SK-N-SH treated with all-trans-retinoic acid at 6 μM for 48 hours (cell line): Measurements from ENCODE around the gene TRPM1.

Source experiments
- ATAC-seq: fragments of 200-7000 bp; cut with Tn5 transposase; 3 replicates; pipeline ENCODE4 v1.9.1; 2020; ENCODE audit warnings: mild to moderate bottlenecking, moderate library complexity
- ARNTL ChIP-seq: fragments of 450-650 bp; formaldehyde crosslinking; IDR thresholded peaks from 2 replicates; pipeline ENCODE4 v1.5.0; 2020; ENCODE audit warnings: low read depth, mild to moderate bottlenecking, moderate library complexity, borderline replicate concordance
- BACH2 ChIP-seq: fragments of 250-450 bp; sonication (Bioruptor Pico); IDR thresholded peaks from 2 replicates; pipeline ENCODE4 v1.9.0; 2021; ENCODE audit warnings: mild to moderate bottlenecking, borderline replicate concordance
- CSDC2 ChIP-seq: fragments of 250-450 bp; sonication (Bioruptor Pico); IDR thresholded peaks from 2 replicates; pipeline ENCODE4 v1.5.0; 2020; ENCODE audit warnings: mild to moderate bottlenecking, moderate library complexity
- ESRRG ChIP-seq: fragments of 250-450 bp; sonication (Bioruptor Pico); IDR thresholded peaks from 2 replicates; pipeline ENCODE4 v1.6.1; 2021; ENCODE audit warnings: mild to moderate bottlenecking
- GLIS3 ChIP-seq: fragments of 250-450 bp; sonication (Bioruptor Pico); IDR thresholded peaks from 2 replicates; pipeline ENCODE4 v1.5.0; 2020; ENCODE audit warnings: mild to moderate bottlenecking, moderate library complexity
- ISL1 ChIP-seq: fragments of 250-450 bp; sonication (Bioruptor Pico); IDR thresholded peaks from 2 replicates; pipeline ENCODE4 v2.1.2; 2022; ENCODE audit warnings: mild to moderate bottlenecking, moderate library complexity
- OSR1 ChIP-seq: fragments of 250-450 bp; sonication (Bioruptor Pico); IDR thresholded peaks from 2 replicates; pipeline ENCODE4 v1.8.0; 2022; ENCODE audit warnings: moderate library complexity, mild to moderate bottlenecking, inconsistent platforms
- PPARA ChIP-seq: fragments of 250-450 bp; sonication (Bioruptor Pico); IDR thresholded peaks from 2 replicates; pipeline ENCODE4 v1.5.0; 2020; ENCODE audit warnings: mild to moderate bottlenecking, borderline replicate concordance
- RARB ChIP-seq: fragments of 250-450 bp; sonication (Bioruptor Pico); IDR thresholded peaks from 2 replicates; pipeline ENCODE4 v1.8.0; 2021; ENCODE audit warnings: mild to moderate bottlenecking, moderate library complexity
- TCF4 ChIP-seq: fragments of 250-450 bp; sonication (Bioruptor Pico); IDR thresholded peaks from 2 replicates; pipeline ENCODE4 v1.8.0; 2021; ENCODE audit warnings: mild to moderate bottlenecking, moderate library complexity, borderline replicate concordance
- TOX ChIP-seq: fragments of 250-450 bp; sonication (Bioruptor Pico); IDR thresholded peaks from 2 replicates; pipeline ENCODE4 v1.8.0; 2021; ENCODE audit warnings: mild to moderate bottlenecking, moderate library complexity, borderline replicate concordance
- ZC3H10 ChIP-seq: fragments of 250-450 bp; sonication (Bioruptor Pico); IDR thresholded peaks from 2 replicates; pipeline ENCODE4 v1.5.1; 2021; ENCODE audit warnings: mild to moderate bottlenecking, moderate library complexity
- ZFP30 ChIP-seq: fragments of 450-650 bp; formaldehyde crosslinking; IDR thresholded peaks from 2 replicates; pipeline ENCODE4 v1.5.0; 2022; ENCODE audit warnings: mild to moderate bottlenecking, moderate library complexity
- ZNF565 ChIP-seq: fragments of 450-650 bp; formaldehyde crosslinking; conservative IDR thresholded peaks from 2 replicates; pipeline ENCODE4 v1.5.0; 2020; ENCODE audit warnings: low read depth, mild to moderate bottlenecking, moderate library complexity
- ZNF70 ChIP-seq: fragments of 450-650 bp; formaldehyde crosslinking; IDR thresholded peaks from 2 replicates; pipeline ENCODE4 v1.5.0; 2020; ENCODE audit warnings: mild to moderate bottlenecking, moderate library complexity
- TF ChIP-seq, protein P1 (sequence below): fragments of 250-450 bp; sonication (Bioruptor Pico); IDR thresholded peaks from 2 replicates; pipeline ENCODE4 v1.5.1; 2021; ENCODE audit warnings: mild to moderate bottlenecking, moderate library complexity
- TF ChIP-seq, protein P2 (sequence below): fragments of 250-450 bp; sonication (Bioruptor Pico); IDR thresholded peaks from 2 replicates; pipeline ENCODE4 v1.5.1; 2020; ENCODE audit warnings: low read depth, mild to moderate bottlenecking, moderate library complexity
- TF ChIP-seq, protein P3 (sequence below): fragments of 250-450 bp; sonication (Bioruptor Pico); IDR thresholded peaks from 2 replicates; pipeline ENCODE4 v1.8.0; 2021; ENCODE audit warnings: low read depth, mild to moderate bottlenecking, moderate library complexity, borderline replicate concordance
- TF ChIP-seq, protein P4 (sequence below): fragments of 250-450 bp; sonication (Bioruptor Pico); IDR thresholded peaks from 2 replicates; pipeline ENCODE4 v1.8.0; 2020; ENCODE audit warnings: mild to moderate bottlenecking, moderate library complexity, borderline replicate concordance

The TRPM1 gene

DNA sequence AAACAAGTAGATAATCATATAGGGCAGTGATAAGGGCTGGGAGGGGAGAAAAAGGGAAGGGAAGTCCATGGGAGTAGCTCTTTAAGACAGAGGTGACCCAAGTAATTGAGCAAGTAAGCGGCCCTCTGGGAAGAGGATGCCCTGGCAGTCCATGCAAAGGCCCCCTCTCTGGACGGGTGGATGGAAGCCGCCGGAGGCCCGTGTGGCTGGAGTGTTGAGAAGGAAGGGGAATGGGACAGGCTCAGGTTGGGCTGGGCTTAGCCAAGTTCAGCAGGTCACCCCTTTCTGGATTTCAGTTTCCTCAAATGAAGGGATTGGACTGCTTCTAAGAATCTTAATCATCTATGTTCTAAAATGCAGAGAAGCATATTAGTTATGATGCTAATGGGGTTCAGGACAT lies 32.4 kb upstream of the TRPM1 start:
- ATAC-seq = no peak
- TF ChIP-seq, protein P1, sequence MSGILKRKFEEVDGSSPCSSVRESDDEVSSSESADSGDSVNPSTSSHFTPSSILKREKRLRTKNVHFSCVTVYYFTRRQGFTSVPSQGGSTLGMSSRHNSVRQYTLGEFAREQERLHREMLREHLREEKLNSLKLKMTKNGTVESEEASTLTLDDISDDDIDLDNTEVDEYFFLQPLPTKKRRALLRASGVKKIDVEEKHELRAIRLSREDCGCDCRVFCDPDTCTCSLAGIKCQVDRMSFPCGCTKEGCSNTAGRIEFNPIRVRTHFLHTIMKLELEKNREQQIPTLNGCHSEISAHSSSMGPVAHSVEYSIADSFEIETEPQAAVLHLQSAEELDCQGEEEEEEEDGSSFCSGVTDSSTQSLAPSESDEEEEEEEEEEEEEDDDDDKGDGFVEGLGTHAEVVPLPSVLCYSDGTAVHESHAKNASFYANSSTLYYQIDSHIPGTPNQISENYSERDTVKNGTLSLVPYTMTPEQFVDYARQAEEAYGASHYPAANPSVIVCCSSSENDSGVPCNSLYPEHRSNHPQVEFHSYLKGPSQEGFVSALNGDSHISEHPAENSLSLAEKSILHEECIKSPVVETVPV = no peak
- TF ChIP-seq TOX (no peak), ZNF565 (CRISPR knock-in tag) (no peak), ISL1 (CRISPR knock-in tag) (no peak), RARB (CRISPR knock-in tag) (no peak), ZNF70 (CRISPR knock-in tag) (no peak), OSR1 (CRISPR knock-in tag) (no peak), ZC3H10 (CRISPR knock-in tag) (no peak), PPARA (no peak), CSDC2 (no peak), ARNTL (CRISPR knock-in tag) (no peak), ZFP30 (CRISPR knock-in tag) (no peak)
- TF ChIP-seq, protein P2, sequence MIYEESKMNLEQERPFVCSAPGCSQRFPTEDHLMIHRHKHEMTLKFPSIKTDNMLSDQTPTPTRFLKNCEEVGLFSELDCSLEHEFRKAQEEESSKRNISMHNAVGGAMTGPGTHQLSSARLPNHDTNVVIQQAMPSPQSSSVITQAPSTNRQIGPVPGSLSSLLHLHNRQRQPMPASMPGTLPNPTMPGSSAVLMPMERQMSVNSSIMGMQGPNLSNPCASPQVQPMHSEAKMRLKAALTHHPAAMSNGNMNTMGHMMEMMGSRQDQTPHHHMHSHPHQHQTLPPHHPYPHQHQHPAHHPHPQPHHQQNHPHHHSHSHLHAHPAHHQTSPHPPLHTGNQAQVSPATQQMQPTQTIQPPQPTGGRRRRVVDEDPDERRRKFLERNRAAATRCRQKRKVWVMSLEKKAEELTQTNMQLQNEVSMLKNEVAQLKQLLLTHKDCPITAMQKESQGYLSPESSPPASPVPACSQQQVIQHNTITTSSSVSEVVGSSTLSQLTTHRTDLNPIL (CRISPR knock-in tag) = no peak

DNA sequence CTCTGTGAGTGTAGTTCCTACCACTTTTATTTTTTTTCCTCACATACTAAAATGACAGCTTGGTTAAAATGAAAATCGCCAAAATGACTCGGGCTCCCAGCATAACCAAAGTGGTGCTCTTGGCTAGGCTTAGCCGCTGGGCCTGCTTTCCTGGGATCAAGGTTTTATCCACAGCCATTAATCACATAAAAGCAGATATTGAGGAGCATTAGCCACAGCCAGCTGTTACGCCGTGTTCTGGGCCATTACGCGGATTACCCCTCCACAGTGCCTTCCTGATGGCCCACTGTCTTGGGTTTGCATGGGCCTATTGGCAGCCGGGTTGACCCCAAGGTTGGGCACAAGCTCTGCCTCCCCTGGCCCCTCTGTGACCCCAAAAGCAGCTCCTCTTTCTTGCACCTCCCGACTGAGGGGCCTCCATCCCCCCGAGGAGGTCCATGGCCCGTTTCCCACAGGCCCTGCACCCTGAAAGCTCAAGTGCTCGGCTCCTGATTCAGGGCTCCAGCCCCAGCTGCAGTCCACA lies 30.4 kb upstream of the TRPM1 start:
- TF ChIP-seq ARNTL (CRISPR knock-in tag) = no peak
- TF ChIP-seq TCF4 (CRISPR knock-in tag) = no peak
- no peak for TF ChIP-seq GLIS3 (CRISPR knock-in tag)
- TF ChIP-seq ZNF565 (CRISPR knock-in tag) = no peak
- TF ChIP-seq, protein P3, sequence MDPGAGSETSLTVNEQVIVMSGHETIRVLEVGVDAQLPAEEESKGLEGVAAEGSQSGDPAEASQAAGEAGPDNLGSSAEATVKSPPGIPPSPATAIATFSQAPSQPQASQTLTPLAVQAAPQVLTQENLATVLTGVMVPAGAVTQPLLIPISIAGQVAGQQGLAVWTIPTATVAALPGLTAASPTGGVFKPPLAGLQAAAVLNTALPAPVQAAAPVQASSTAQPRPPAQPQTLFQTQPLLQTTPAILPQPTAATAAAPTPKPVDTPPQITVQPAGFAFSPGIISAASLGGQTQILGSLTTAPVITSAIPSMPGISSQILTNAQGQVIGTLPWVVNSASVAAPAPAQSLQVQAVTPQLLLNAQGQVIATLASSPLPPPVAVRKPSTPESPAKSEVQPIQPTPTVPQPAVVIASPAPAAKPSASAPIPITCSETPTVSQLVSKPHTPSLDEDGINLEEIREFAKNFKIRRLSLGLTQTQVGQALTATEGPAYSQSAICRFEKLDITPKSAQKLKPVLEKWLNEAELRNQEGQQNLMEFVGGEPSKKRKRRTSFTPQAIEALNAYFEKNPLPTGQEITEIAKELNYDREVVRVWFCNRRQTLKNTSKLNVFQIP (CRISPR knock-in tag) = no peak
- TF ChIP-seq ESRRG (CRISPR knock-in tag) = no peak
- TF ChIP-seq, protein P4, sequence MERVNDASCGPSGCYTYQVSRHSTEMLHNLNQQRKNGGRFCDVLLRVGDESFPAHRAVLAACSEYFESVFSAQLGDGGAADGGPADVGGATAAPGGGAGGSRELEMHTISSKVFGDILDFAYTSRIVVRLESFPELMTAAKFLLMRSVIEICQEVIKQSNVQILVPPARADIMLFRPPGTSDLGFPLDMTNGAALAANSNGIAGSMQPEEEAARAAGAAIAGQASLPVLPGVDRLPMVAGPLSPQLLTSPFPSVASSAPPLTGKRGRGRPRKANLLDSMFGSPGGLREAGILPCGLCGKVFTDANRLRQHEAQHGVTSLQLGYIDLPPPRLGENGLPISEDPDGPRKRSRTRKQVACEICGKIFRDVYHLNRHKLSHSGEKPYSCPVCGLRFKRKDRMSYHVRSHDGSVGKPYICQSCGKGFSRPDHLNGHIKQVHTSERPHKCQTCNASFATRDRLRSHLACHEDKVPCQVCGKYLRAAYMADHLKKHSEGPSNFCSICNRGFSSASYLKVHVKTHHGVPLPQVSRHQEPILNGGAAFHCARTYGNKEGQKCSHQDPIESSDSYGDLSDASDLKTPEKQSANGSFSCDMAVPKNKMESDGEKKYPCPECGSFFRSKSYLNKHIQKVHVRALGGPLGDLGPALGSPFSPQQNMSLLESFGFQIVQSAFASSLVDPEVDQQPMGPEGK (CRISPR knock-in tag) = no peak
- no peak for ATAC-seq

DNA sequence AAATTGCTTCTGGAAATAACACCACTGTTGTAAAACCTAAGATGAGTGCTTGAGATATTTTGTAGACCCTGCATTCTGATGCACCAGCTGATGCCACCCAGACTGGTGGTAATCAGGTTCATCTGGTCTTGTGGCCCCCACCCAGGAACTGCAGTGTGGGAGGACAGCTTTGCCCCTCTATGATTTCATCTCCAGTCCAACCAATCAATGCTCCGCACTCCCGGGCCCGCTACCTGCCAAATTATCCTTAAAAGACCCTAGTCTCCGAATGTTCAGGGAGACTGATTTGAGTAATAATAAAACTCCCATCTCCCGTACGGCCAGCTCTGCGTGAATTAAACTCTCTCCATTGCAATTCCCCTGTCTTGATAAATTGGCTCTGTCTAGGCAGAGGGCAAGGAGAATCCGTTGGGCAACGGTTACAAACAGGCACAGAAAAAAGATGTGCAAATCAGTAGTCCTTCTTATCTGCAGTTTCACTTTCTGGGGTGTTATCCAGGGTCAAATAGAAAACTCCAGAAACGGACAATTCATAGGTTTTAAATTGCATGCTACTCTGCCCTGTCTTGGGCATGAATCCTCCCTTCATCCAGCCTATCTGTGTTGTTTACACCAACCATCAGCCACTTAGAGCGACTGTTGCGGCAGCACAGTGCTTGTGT lies 29.2 kb upstream of the TRPM1 start:
- no peak for TF ChIP-seq ARNTL (CRISPR knock-in tag)
- TF ChIP-seq, protein P3 (CRISPR knock-in tag) = no peak
- no peak for TF ChIP-seq ZNF565 (CRISPR knock-in tag)
- TF ChIP-seq, protein P2 (CRISPR knock-in tag) = no peak
- TF ChIP-seq, protein P1 = no peak
- no peak for TF ChIP-seq BACH2 (CRISPR knock-in tag)
- no peak for TF ChIP-seq OSR1 (CRISPR knock-in tag)
- no peak for TF ChIP-seq RARB (CRISPR knock-in tag)
- TF ChIP-seq ZC3H10 (CRISPR knock-in tag) = no peak
- TF ChIP-seq GLIS3 (CRISPR knock-in tag) = no peak
- TF ChIP-seq, protein P4 (CRISPR knock-in tag) = no peak
- no peak for TF ChIP-seq CSDC2
- no peak for TF ChIP-seq ZFP30 (CRISPR knock-in tag)
- ATAC-seq = no peak
